H9 (cell line): ENCODE data around the gene RNF157. TPM values are rescaled to one million over a fixed set of nuclear protein-coding genes. Genes with fewer than 3 reads are reported as not detected.

Experiments used
- DNase-seq: peaks from one replicate; pipeline ENCODE4 v3.0.0-alpha.2; 2017
- H2AFZ ChIP-seq: one replicate; pipeline ENCODE4 v1.6.1; 2013; ENCODE audit warnings: mild to moderate bottlenecking, low read length, control low read depth, moderate library complexity
- H2AK5ac ChIP-seq: 2 replicates; pipeline ENCODE4 v1.6.1; 2013; ENCODE audit warnings: low read length, control low read depth, mixed read lengths; ENCODE audit not compliant: insufficient read length
- H2BK120ac ChIP-seq: one replicate; pipeline ENCODE4 v1.6.1; 2013; ENCODE audit warnings: low read depth, mild to moderate bottlenecking, low read length, control low read depth, inconsistent platforms; ENCODE audit not compliant: poor library complexity, severe bottlenecking
- H2BK12ac ChIP-seq: 2 replicates; pipeline ENCODE4 v1.6.1; 2013; ENCODE audit warnings: low read length, control low read depth, mixed read lengths, low read depth; ENCODE audit not compliant: insufficient read length
- H2BK15ac ChIP-seq: 2 replicates; pipeline ENCODE4 v1.6.1; 2013; ENCODE audit warnings: low read depth, low read length, control low read depth
- H2BK20ac ChIP-seq: one replicate; pipeline ENCODE4 v1.6.1; 2013; ENCODE audit warnings: low read depth, mild to moderate bottlenecking, low read length, control low read depth, inconsistent platforms; ENCODE audit not compliant: poor library complexity, severe bottlenecking
- H2BK5ac ChIP-seq: 2 replicates; pipeline ENCODE4 v1.6.1; 2013; ENCODE audit warnings: low read length, control low read depth, mixed read lengths; ENCODE audit not compliant: insufficient read length
- H3K14ac ChIP-seq: 2 replicates; pipeline ENCODE4 v1.6.1; 2013; ENCODE audit warnings: low read length, control low read depth; ENCODE audit not compliant: insufficient read depth
- H3K18ac ChIP-seq: 2 replicates; pipeline ENCODE4 v1.6.1; 2013; ENCODE audit warnings: low read depth, mild to moderate bottlenecking, mixed read lengths, low read length, control low read depth; ENCODE audit not compliant: insufficient read length
- H3K23ac ChIP-seq: 2 replicates; pipeline ENCODE4 v1.6.1; 2013; ENCODE audit warnings: low read length, control low read depth, mixed read lengths, low read depth; ENCODE audit not compliant: insufficient read length
- H3K23me2 ChIP-seq: 2 replicates; pipeline ENCODE4 v1.6.1; 2013; ENCODE audit warnings: low read depth, mild to moderate bottlenecking, mixed read lengths, low read length, control low read depth; ENCODE audit not compliant: insufficient read length, poor library complexity, severe bottlenecking
- H3K27ac ChIP-seq: 2 replicates; pipeline ENCODE4 v1.5.1; 2013; ENCODE audit warnings: low read length, control low read depth, mixed read lengths, low read depth; ENCODE audit not compliant: insufficient read length
- H3K27me3 ChIP-seq: 2 replicates; pipeline ENCODE4 v1.6.1; 2013; ENCODE audit warnings: low read length, control low read depth, inconsistent platforms; ENCODE audit not compliant: insufficient read depth
- H3K4ac ChIP-seq: 2 replicates; pipeline ENCODE4 v1.6.1; 2013; ENCODE audit warnings: low read depth, mild to moderate bottlenecking, control low read depth, inconsistent platforms, low read length, moderate library complexity
- H3K4me1 ChIP-seq: 2 replicates; pipeline ENCODE4 v1.6.1; 2013; ENCODE audit warnings: low read length, control low read depth, inconsistent platforms; ENCODE audit not compliant: insufficient read depth
- H3K4me2 ChIP-seq: 2 replicates; pipeline ENCODE4 v1.6.1; 2013; ENCODE audit warnings: low read length, control low read depth, mixed read lengths; ENCODE audit not compliant: insufficient read length, insufficient read depth
- H3K56ac ChIP-seq: 2 replicates; pipeline ENCODE4 v1.6.1; 2013; ENCODE audit warnings: low read depth, mild to moderate bottlenecking, mixed read lengths, low read length, control low read depth; ENCODE audit not compliant: insufficient read length
- H3K79me1 ChIP-seq: 2 replicates; pipeline ENCODE4 v1.6.1; 2013; ENCODE audit warnings: low read depth, mild to moderate bottlenecking, moderate library complexity, low read length, control low read depth, inconsistent platforms; ENCODE audit not compliant: insufficient read depth, poor library complexity, severe bottlenecking
- H3K79me2 ChIP-seq: 2 replicates; pipeline ENCODE4 v1.6.1; 2013; ENCODE audit warnings: low read length, control low read depth, inconsistent platforms; ENCODE audit not compliant: insufficient read depth
- H3K9ac ChIP-seq: 2 replicates; pipeline ENCODE4 v1.6.1; 2013; ENCODE audit warnings: low read length, control low read depth, mixed read lengths; ENCODE audit not compliant: insufficient read length; ENCODE audit errors: extremely low read depth
- H3K9me3 ChIP-seq: one replicate; pipeline ENCODE4 v1.6.1; 2013; ENCODE audit warnings: low read depth, low read length, inconsistent platforms; ENCODE audit not compliant: control insufficient read depth
- H3T11ph ChIP-seq: one replicate; pipeline ENCODE4 v1.6.1; 2013; ENCODE audit warnings: mild to moderate bottlenecking, low read length, control low read depth, inconsistent platforms
- H4K20me1 ChIP-seq: one replicate; pipeline ENCODE4 v1.6.1; 2013; ENCODE audit not compliant: control insufficient read depth, insufficient read length, insufficient read depth
- H4K5ac ChIP-seq: 2 replicates; pipeline ENCODE4 v1.6.1; 2013; ENCODE audit warnings: low read depth, mild to moderate bottlenecking, mixed read lengths, low read length, control low read depth; ENCODE audit not compliant: insufficient read length
- H4K8ac ChIP-seq: replicated peaks from 2 replicates; pipeline ENCODE4 v1.6.1; 2013; ENCODE audit warnings: low read length, control low read depth, mixed read lengths, low read depth; ENCODE audit not compliant: insufficient read length
- H4K91ac ChIP-seq: 2 replicates; pipeline ENCODE4 v1.6.1; 2013; ENCODE audit warnings: low read depth, mild to moderate bottlenecking, moderate library complexity, mixed read lengths, low read length, control low read depth; ENCODE audit not compliant: insufficient read length
- H3K27ac Mint-ChIP-seq, 3 experiments: 2 replicates in 2 of 3; 3 replicates in 1 of 3; pipeline ENCODE4 v1.8.0; 2020 to 2021; ENCODE audit warnings: mixed read lengths in 3 of 3, mild to moderate bottlenecking in 1 of 3, moderate library complexity in 1 of 3
- H3K27me3 Mint-ChIP-seq: 2 replicates; pipeline ENCODE4 v1.8.0; 2021; ENCODE audit warnings: low read depth, mild to moderate bottlenecking, moderate library complexity, mixed read lengths
- H3K36me3 Mint-ChIP-seq, 3 experiments: 2 replicates in 2 of 3; 3 replicates in 1 of 3; pipeline ENCODE4 v1.8.0; 2020 to 2021; ENCODE audit warnings: low read depth in 3 of 3, mixed read lengths in 3 of 3; ENCODE audit not compliant: insufficient read depth in 1 of 3
- H3K4me1 Mint-ChIP-seq, 2 experiments: 2 replicates each; pipeline ENCODE4 v1.8.0; 2020; ENCODE audit warnings: mixed read lengths in 2 of 2
- H3K4me3 Mint-ChIP-seq, 2 experiments: 2 replicates in 1 of 2; 3 replicates in 1 of 2; pipeline ENCODE4 v1.8.0; 2020 to 2021; ENCODE audit warnings: mild to moderate bottlenecking in 2 of 2, mixed read lengths in 2 of 2, moderate library complexity in 1 of 2
- H3K9me3 Mint-ChIP-seq, 2 experiments: 2 replicates in 1 of 2; 3 replicates in 1 of 2; pipeline ENCODE4 v1.8.0; 2020; ENCODE audit warnings: mild to moderate bottlenecking in 2 of 2, mixed read lengths in 2 of 2, moderate library complexity in 1 of 2
- CTCF ChIP-seq: fragments of 200-600 bp; sonication (generic); conservative IDR thresholded peaks from 3 replicates; pipeline ENCODE4 v1.8.0; 2021; ENCODE audit warnings: antibody characterized with exemption, mild to moderate bottlenecking
- whole genome bisulfite sequencing: extraction: QIAGEN DNeasy Blood & Tissue Kit; methylation state at CpG from one replicate; pipeline ENCODE4 v1.1.7; 2013; ENCODE audit warnings: missing lambda C conversion rate, low lambda C conversion rate, mixed read lengths; ENCODE audit not compliant: insufficient read length; ENCODE audit errors: extremely low coverage; 5-methylcytosine and 5-hydroxymethylcytosine counted together
- total RNA-seq: library from RNA; stranded (reverse); gene quantifications from 2 replicates; pipeline ENCODE4 v1.2.1, GENCODE V29; 2021

The RNF157 gene
- total RNA-seq, 1 experiment from 2014 or later, result 9.9 TPM

- Mint-ChIP-seq H3K4me3 (no peak overlapping the region), H3K36me3 (no peaks in the 10 kb centered on the region; a peak in 1 of 7 replicates), H3K27ac (peak overlapping the region in 1 of 3 experiments; percentile 66; a peak in 2 of 7 replicates), H3K9me3 (peaks cover 0 to under 1% of the 10 kb centered on the region in 2 experiments; a peak in 2 of 5 replicates), H3K27me3 (peaks cover 37% of the 10 kb centered on the region), H3K4me1 (peaks cover 33 to 41% of the 10 kb centered on the region in 2 experiments)
- no peak overlapping the region for H3K18ac ChIP-seq
- H3K4me2 ChIP-seq, result no peak overlapping the region
- H4K20me1 ChIP-seq, result no peaks in the 10 kb centered on the region
- no peak overlapping the region for H3K4ac ChIP-seq
- no peak overlapping the region for H2BK5ac ChIP-seq
- no peak overlapping the region for H3K14ac ChIP-seq
- no peak overlapping the region for H3K9ac ChIP-seq
- H3T11ph ChIP-seq, result no peak overlapping the region
- peaks cover 22% of the 10 kb centered on the region for H3K4me1 ChIP-seq
- H3K79me2 ChIP-seq, result no peaks in the 10 kb centered on the region
- H4K8ac ChIP-seq, result no peak overlapping the region
- H4K5ac ChIP-seq, result no peak overlapping the region
- H2BK12ac ChIP-seq, result no peak overlapping the region
- no peak overlapping the region for H2BK20ac ChIP-seq
- no peak overlapping the region for H2AK5ac ChIP-seq
- WGBS, result no CpG with 5 or more reads among the region's 13 CpGs
- no peaks in the 10 kb centered on the region for H3K23me2 ChIP-seq
- no peak overlapping the region for H3K23ac ChIP-seq
- H3K56ac ChIP-seq, result no peak overlapping the region
- DNase-seq, result peak; percentile 39
- no peak overlapping the region for H4K91ac ChIP-seq
- TF ChIP-seq CTCF, result peak; percentile 66
- no peak overlapping the region for H2AFZ ChIP-seq
- H3K9me3 ChIP-seq, result no peaks in the 10 kb centered on the region
- H2BK120ac ChIP-seq, result no peak overlapping the region
- H3K79me1 ChIP-seq, result no peaks in the 10 kb centered on the region
- no peak overlapping the region for H3K27ac ChIP-seq
- no peak overlapping the region for H2BK15ac ChIP-seq
- H3K27me3 ChIP-seq, result peaks cover 4% of the 10 kb centered on the region; the same call in 1 of the 2 replicates
Measured at GRCh38 chr17:76147211-76148014, 92.9 kb downstream of the RNF157 start.
